GM19452 (cell line): ENCODE measurements around the gene RBM46.

Experiments
- ATAC-seq: cut with Tn5 transposase; IDR thresholded peaks from one replicate; pipeline ENCODE4 v1.9.1; 2021; ENCODE audit not compliant: unreplicated experiment

The RBM46 gene

GRCh38 chr4:154781126-154781982, at the start of gene RBM46:
Gene RBM46 (plus strand): TSS chr4:154781272. CDS start chr4:154796753, 15,481 bp downstream.
- no peak for ATAC-seq

GRCh38 chr4:154731756-154732155, 49.3 kb upstream of the RBM46 start:
- no peak for ATAC-seq

- ATAC-seq, result no peak
Measured at GRCh38 chr4:154732669-154733068, 48.4 kb upstream of the RBM46 start.

- ATAC-seq, result no peak
Measured at GRCh38 chr4:154736770-154737169, 44.3 kb upstream of the RBM46 start.

GRCh38 chr4:154738426-154738825, 42.6 kb upstream of the RBM46 start:
- no peak for ATAC-seq

GRCh38 chr4:154739111-154739510, 42.0 kb upstream of the RBM46 start:
- ATAC-seq, result no peak

GRCh38 chr4:154740462-154740861, 40.6 kb upstream of the RBM46 start:
- no peak for ATAC-seq

GRCh38 chr4:154741131-154741665, 39.9 kb upstream of the RBM46 start:
- no peak for ATAC-seq

GRCh38 chr4:154741922-154742850, 38.9 kb upstream of the RBM46 start:
- no peak for ATAC-seq

GRCh38 chr4:154743683-154744340, 37.3 kb upstream of the RBM46 start, which contains the start of gene LRAT:
Gene LRAT (plus strand): TSS chr4:154744000. CDS start chr4:154744327, 327 bp downstream.
- peak; percentile 59 for ATAC-seq

- no peak for ATAC-seq
Measured at GRCh38 chr4:154744341-154744926, 36.6 kb upstream of the RBM46 start.

- ATAC-seq, result no peak
Measured at GRCh38 chr4:154757713-154758112, 23.4 kb upstream of the RBM46 start.

GRCh38 chr4:154760895-154761294, 20.2 kb upstream of the RBM46 start:
- ATAC-seq, result no peak

- ATAC-seq, result no peak
Measured at GRCh38 chr4:154778264-154778663, 2.8 kb upstream of the RBM46 start.

- ATAC-seq, result no peak
Measured at GRCh38 chr4:154779362-154779947, 1.6 kb upstream of the RBM46 start.

GRCh38 chr4:154781983-154782293, 866 bp downstream of the RBM46 start:
- no peak for ATAC-seq

- ATAC-seq, result no peak
Measured at GRCh38 chr4:154807042-154807630, 26.1 kb downstream of the RBM46 start.

- ATAC-seq, result no peak
Measured at GRCh38 chr4:154818230-154818629, 37.2 kb downstream of the RBM46 start.

- no peak for ATAC-seq
Measured at GRCh38 chr4:154822775-154823174, 41.7 kb downstream of the RBM46 start.

GRCh38 chr4:154836030-154836429, 55.0 kb downstream of the RBM46 start:
- no peak for ATAC-seq
